Endometrial microvascular endothelial cells (primary cell): ENCODE measurements around the gene EIF1AX. TPM values are rescaled to one million over a fixed set of nuclear protein-coding genes. Genes with fewer than 3 reads are reported as not detected.
"Not testable (repeated sequence)": the region's sequence is repeated elsewhere in the genome, so short reads cannot be mapped to it uniquely, and the experiment has no call there.

Experiments
- in situ Hi-C: cut with HindIII; loops from 2 replicates; pipeline ENCODE4 v1.10.0; 2017; ENCODE audit warnings: low sequenced_read_pairs, low pct_unique_long_range_greater_than_20kb; ENCODE audit errors: inconsistent ontology term
- total RNA-seq: library from RNA; depleted of rRNA; stranded (reverse); fragments of >200 nt; gene quantifications from one replicate; pipeline ENCODE4 v1.2.3, GENCODE V29; 2015; ENCODE audit errors: inconsistent ontology term

Gene EIF1AX
- total RNA-seq, 1 donor from 2014 or later, result 81.5 TPM

DNA sequence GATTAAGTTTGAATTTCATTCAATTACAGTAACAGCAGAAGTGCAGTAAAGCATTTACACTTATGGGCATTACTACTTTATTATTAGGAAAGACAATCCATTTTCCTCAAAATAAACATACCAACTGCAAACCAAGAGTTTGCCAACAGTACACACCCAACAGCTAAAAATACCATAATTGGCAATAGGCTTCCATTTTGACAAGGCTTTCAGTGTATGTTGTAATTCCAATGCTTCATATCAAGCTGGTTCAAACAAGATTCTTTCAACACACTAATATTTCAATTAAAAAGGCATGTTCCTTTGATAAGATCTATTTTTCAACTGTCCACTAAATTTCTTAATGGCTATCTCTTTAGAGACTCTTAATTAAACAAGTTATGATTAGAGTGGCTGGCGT is 12.1 kb downstream of the EIF1AX start:
- in situ Hi-C loops, result no loop called here

DNA sequence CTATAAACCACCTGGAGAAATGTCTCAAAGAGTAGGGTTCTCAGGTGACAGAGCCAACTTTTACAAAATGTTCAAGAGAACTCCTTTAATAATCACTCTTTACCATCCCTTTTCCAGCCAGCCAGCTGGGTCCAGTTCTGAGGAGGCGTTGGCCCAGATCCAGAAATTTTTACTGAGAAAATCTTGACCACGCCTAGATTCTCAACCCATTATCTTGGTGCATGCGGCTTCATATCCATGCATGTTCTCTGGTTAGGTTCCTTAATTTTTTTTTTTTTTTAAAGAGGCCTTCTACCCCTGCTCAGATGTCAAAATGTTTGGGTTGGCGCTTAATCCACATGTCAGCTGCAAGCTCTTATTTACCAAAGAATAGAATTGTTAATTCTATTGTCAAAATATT is 13.0 kb downstream of the EIF1AX start:
- in situ Hi-C loops, result no loop called here

- in situ Hi-C loops, result not testable (repeated sequence)
Observed at GRCh38 chrX:20127440-20127839, 14.2 kb downstream of the EIF1AX start.

DNA sequence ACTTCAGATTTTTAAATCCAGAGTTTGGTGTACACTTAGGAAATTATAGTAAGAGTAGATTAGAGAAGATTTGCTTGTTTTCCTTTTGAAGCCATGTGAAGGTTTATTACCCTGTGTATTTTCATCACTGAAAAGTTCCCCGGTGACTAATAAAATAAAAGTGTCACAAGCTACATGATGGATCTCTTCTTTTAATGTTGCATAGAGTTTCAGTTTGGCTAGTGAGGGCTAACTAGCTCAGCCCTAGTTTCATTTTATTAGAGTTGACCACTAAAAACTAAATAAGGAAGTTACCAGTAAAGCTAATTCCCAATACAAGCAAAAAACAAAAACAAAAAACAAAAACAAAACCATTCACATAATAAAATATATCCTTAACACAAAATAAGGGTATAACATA is 14.8 kb downstream of the EIF1AX start:
- in situ Hi-C loops, result not testable (repeated sequence)

DNA sequence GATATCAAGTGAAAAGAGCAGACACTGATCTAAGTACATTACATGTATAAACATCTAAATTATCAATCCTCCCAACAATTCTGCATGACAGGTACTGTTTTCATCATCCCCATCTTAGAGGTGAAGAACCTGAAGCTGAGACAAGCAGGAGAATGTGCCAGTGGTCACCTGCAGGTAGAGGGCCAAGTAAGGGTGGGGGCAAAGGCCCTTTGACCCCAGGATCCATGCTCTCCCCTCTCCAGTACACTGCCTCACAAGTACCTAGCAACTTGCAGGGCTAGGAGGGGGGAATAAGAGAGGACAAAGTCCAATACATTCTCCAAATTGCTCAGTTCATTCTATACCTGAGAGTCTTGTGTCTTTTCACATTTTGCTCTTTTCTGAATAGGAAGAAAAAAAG is 16.7 kb downstream of the EIF1AX start:
- in situ Hi-C loops, result no loop called here

DNA sequence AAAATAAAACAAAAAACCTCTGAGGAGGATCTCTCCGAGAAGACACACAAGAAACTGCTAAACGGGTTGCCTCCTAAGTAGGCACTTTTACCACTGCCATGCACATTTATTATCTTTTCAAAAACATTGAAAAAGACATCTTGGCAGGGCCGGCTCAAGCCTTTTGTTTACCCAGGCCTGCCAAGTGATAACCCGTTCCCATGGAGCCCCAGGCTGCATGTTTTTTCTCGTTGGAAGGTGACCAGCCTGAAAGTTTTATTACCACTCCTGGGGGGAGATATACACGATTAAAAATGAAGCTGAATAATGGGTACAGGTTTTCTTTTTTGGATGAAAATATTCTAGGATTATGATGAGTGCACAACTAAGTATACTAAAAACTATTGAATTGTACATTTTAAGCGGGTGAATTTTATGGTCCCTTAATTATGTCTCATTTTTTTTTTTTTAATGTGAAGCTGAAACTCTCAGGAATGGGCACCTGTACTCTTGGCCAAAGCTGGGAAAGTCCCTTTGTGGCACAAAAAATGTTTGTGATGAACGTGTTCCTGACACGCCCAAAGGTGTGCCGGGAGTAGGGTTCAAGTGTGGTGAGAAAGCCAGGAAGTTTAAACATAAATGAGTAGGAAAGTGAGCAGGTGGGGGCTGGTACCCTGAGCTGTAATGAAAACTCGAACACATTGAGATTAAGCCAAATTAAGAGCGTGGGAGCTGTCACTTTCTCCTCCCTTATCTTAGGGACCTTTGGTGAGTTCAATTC is 23.4 kb downstream of the EIF1AX start:
- in situ Hi-C loops, result no loop called here

DNA sequence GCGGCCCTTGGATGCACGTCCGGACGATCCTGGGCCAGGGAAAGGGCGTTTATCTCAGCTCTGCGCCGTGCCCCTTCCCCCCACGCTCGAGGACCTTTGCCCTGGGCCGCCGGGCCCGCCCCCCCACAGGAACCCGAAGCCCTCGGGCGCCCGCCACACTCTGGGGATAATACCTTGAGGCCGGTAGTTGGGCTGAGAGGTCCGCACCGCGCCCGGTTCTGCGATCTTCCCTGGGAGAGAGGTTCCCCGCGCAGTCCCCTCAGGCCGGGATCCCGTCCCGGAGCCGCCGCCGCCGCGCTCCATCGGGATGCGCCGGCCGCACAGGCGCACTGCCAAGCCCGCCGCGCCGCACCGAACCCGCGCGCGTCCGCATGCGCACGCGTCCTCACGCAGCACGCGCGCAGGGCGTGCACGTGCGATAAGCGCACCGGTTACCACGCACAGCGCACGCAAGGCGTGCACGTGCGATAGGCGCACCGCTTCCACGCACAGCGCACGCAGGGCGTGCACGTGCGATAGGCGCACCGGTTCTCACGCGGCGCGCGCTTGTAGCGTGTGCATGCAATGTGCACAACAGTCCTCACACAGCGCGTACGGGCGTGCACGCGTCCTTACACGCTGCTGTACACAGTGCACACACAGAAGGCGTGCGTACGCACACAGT is 24.9 kb downstream of the EIF1AX start, which contains the start of gene MAP7D2:
Gene MAP7D2 (minus strand): TSS at position 331 of the 664 bp plus-strand sequence. CDS start 28 bp downstream, at position 303.
- in situ Hi-C loops, result no loop called here

GRCh38 chrX:20116087-20116576 is 25.5 kb downstream of the EIF1AX start:
- in situ Hi-C loops, result no loop called here

- in situ Hi-C loops, result no loop called here
Observed at GRCh38 chrX:20112022-20112774, 29.4 kb downstream of the EIF1AX start.

GRCh38 chrX:20111271-20111670 is 30.4 kb downstream of the EIF1AX start:
- in situ Hi-C loops, result no loop called here

DNA sequence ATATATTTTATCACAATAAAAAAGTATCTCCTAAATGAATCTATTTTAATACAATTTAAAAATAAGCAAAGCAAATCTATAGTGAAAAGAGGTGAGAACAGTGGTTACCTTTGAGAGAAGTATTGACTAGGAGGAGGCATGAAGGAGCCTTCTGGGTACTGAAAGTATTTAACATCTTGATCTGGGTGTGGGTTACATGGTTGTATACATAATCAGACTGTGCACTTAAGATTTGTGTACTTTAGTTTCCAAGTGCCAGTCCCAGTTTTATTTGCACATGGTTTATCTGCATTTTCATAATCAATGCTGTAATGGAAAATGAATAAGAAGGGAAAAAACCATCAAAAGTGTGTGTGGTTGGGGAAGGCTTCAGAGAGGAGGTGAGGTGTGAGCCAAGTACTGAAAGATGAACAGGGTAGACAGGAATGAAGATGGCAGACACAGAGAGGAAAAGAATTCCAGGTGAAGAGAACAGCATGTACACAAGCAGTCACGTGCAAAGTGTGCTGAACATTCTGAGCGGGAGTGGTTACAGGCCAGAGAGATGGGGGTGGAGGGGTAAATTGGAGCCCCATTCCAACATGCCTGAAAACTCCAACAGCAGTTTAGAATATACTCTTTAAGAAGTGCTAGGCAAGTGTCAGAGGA is 39.6 kb downstream of the EIF1AX start:
- in situ Hi-C loops, result no loop called here

- in situ Hi-C loops, result no loop called here
Observed at GRCh38 chrX:20091499-20091898, 50.1 kb downstream of the EIF1AX start.

DNA sequence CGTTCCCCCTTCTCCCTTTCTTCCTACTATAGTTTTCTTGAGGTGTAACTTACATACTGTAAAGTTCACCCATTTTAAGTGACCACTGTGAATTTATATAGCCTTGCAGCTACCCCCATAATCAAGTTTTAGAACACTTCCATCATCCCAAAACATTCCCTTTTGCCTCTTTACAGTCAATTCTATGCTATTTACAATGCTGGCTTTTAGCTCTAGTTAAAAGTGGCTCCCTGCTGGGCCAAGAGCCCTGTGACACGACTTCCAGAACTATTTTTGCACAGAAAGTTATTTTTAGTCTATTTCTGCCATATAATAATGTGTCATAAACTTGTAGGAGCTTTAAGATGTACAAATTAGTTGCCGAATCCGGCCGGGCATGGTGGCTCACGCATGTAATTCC is 51.8 kb downstream of the EIF1AX start:
- in situ Hi-C loops, result no loop called here

- in situ Hi-C loops, result no loop called here
Observed at GRCh38 chrX:20080277-20080676, 61.4 kb downstream of the EIF1AX start.

Other genes starting within 250 kb of the EIF1AX start
- gene BCLAF3, start 150.8 kb downstream of the EIF1AX start, total RNA-seq, result 2.8 TPM
- gene MAP7D2, start 24.9 kb downstream of the EIF1AX start, total RNA-seq, result not detected
- gene RPS6KA3, start 125.1 kb upstream of the EIF1AX start, total RNA-seq, result 90.5 TPM